Fibroblast of lung (primary cell): ENCODE measurements around the gene RAVER2. TPM values are rescaled to one million over a fixed set of nuclear protein-coding genes. Genes with fewer than 3 reads are reported as not detected.

Experiments used
- DNase-seq, 2 donors: peaks; one replicate each; pipeline versions ENCODE4 v3.0.0 to v3.0.0-alpha.2; 2010; ENCODE audit warnings: low read depth in 2 of 2
- H2AFZ ChIP-seq: 2 replicates; pipeline ENCODE4 v1.5.1; 2012; ENCODE audit warnings: low read length, control low read depth, inconsistent platforms
- H3K27ac ChIP-seq: 2 replicates; pipeline ENCODE4 v1.5.1; 2011; ENCODE audit warnings: low read length, control low read depth; ENCODE audit not compliant: insufficient read depth
- H3K27me3 ChIP-seq: 2 replicates; pipeline ENCODE4 v1.5.1; 2011; ENCODE audit warnings: mild to moderate bottlenecking, low read length; ENCODE audit not compliant: control insufficient read depth, insufficient read depth
- H3K36me3 ChIP-seq: 2 replicates; pipeline ENCODE4 v1.5.1; 2011; ENCODE audit warnings: low read length; ENCODE audit not compliant: control insufficient read depth, insufficient read depth
- H3K4me1 ChIP-seq: 2 replicates; pipeline ENCODE4 v1.5.1; 2011; ENCODE audit warnings: low read length; ENCODE audit not compliant: control insufficient read depth, insufficient read depth; ENCODE audit errors: extremely low read depth
- H3K4me2 ChIP-seq: 2 replicates; pipeline ENCODE4 v1.5.1; 2011; ENCODE audit warnings: low read length, control low read depth; ENCODE audit not compliant: insufficient read depth; ENCODE audit errors: extremely low read depth
- H3K4me3 ChIP-seq, 4 experiments: fragments of 200-600 bp in 1 of 4; sonication (generic) in 1 of 4; replicated peaks in 1 of 4; 2 replicates each; pipeline ENCODE4 v1.5.1; 2011 to 2016; ENCODE audit warnings: low read length in 4 of 4, low read depth in 3 of 4, mild to moderate bottlenecking in 3 of 4, control low read depth in 2 of 4, inconsistent platforms in 1 of 4, mixed read lengths in 1 of 4; ENCODE audit not compliant: insufficient read depth in 1 of 4; ENCODE audit errors: control extremely low read depth in 1 of 4
- H3K79me2 ChIP-seq: 2 replicates; pipeline ENCODE4 v1.5.1; 2012; ENCODE audit warnings: mild to moderate bottlenecking, low read length, inconsistent platforms; ENCODE audit not compliant: control insufficient read depth, insufficient read depth
- H3K9ac ChIP-seq: 2 replicates; pipeline ENCODE4 v1.5.1; 2011; ENCODE audit warnings: mild to moderate bottlenecking, low read length, control low read depth; ENCODE audit not compliant: insufficient read depth
- H3K9me3 ChIP-seq: 2 replicates; pipeline ENCODE4 v1.5.1; 2012; ENCODE audit warnings: low read depth, low read length; ENCODE audit not compliant: control insufficient read depth, insufficient read depth
- H4K20me1 ChIP-seq: 2 replicates; pipeline ENCODE4 v1.5.1; 2011; ENCODE audit warnings: low read length; ENCODE audit not compliant: control insufficient read depth, insufficient read depth; ENCODE audit errors: extremely low read depth
- CTCF ChIP-seq, 2 donors: IDR thresholded peaks in 1 of 2; conservative IDR thresholded peaks in 1 of 2; 1 replicate in 1 of 2; 2 replicates in 1 of 2; pipeline ENCODE4 v1.5.1; 2011 to 2012; ENCODE audit warnings: low read length in 2 of 2, control low read depth in 1 of 2, inconsistent platforms in 1 of 2, low read depth in 1 of 2, mild to moderate bottlenecking in 1 of 2
- EZH2 ChIP-seq: IDR thresholded peaks from 2 replicates; pipeline ENCODE4 v1.5.1; 2012; ENCODE audit warnings: low read length, control low read depth, mild to moderate bottlenecking; ENCODE audit errors: missing control alignments
- polyA plus RNA-seq, 2 donors: library from polyadenylated mRNA; depleted of rRNA in 1 of 2; stranded (reverse) in 1 of 2; unstranded in 1 of 2; fragments of >200 nt; gene quantifications; 2 replicates each; pipeline ENCODE4 v1.2.1, GENCODE V29; 2011 to 2012; ENCODE audit warnings: missing spikeins in 1 of 2
- total RNA-seq: library from RNA; depleted of rRNA; stranded (reverse); fragments of >200 nt; gene quantifications from 2 replicates; pipeline ENCODE4 v1.2.1, GENCODE V29; 2014

RAVER2 gene
- total and polyA plus RNA-seq, 2 donors (not counting 1 experiment from before 2014, with no cell fraction given), result 4.3 to 5.6 TPM

- no peak for DNase-seq
- H3K4me1 ChIP-seq, result no peaks in the 10 kb centered on the region
- no peaks in the 10 kb centered on the region for H3K9me3 ChIP-seq
- no peak overlapping the region for H3K4me2 ChIP-seq
- H4K20me1 ChIP-seq, result no peaks in the 10 kb centered on the region
- H3K9ac ChIP-seq, result no peak overlapping the region
- no peaks in the 10 kb centered on the region for H3K79me2 ChIP-seq
- H2AFZ ChIP-seq, result no peak overlapping the region
- no peak overlapping the region for H3K4me3 ChIP-seq
- H3K27me3 ChIP-seq, result no peaks in the 10 kb centered on the region
- peaks cover 9% of the 10 kb centered on the region for H3K36me3 ChIP-seq
- no peak overlapping the region for H3K27ac ChIP-seq
- TF ChIP-seq CTCF (conservative IDR thresholded peaks at IDR 0.05 in 1 of 2, IDR thresholded peaks at IDR 0.05 in 1 of 2; ENCODE audit: low read depth in 1 of 2, low read length in 2 of 2), result no peak
- TF ChIP-seq EZH2, result no peak
These were observed 106.8 kb downstream of the RAVER2 start for GRCh38 chr1:64851664-64852063.

GRCh38 chr1:64854674-64855073 lies 109.8 kb downstream of the RAVER2 start:
- H3K9ac ChIP-seq, result no peak overlapping the region
- H2AFZ ChIP-seq, result no peak overlapping the region
- H4K20me1 ChIP-seq, result no peaks in the 10 kb centered on the region
- no peaks in the 10 kb centered on the region for H3K4me1 ChIP-seq
- H3K79me2 ChIP-seq, result no peaks in the 10 kb centered on the region
- H3K36me3 ChIP-seq, result peaks cover 16% of the 10 kb centered on the region
- H3K27ac ChIP-seq, result no peak overlapping the region
- no peak overlapping the region for H3K4me3 ChIP-seq
- DNase-seq, result no peak
- TF ChIP-seq EZH2, result no peak
- TF ChIP-seq CTCF (conservative IDR thresholded peaks at IDR 0.05 in 1 of 2, IDR thresholded peaks at IDR 0.05 in 1 of 2; ENCODE audit: low read depth in 1 of 2, low read length in 2 of 2), result no peak
- no peaks in the 10 kb centered on the region for H3K27me3 ChIP-seq
- H3K4me2 ChIP-seq, result no peak overlapping the region
- H3K9me3 ChIP-seq, result no peaks in the 10 kb centered on the region

GRCh38 chr1:64855557-64855956 lies 110.7 kb downstream of the RAVER2 start:
- H3K4me2 ChIP-seq, result no peak overlapping the region
- no peak overlapping the region for H3K4me3 ChIP-seq
- H3K36me3 ChIP-seq, result peaks cover 15% of the 10 kb centered on the region
- H3K9ac ChIP-seq, result no peak overlapping the region
- DNase-seq, result no peak
- H3K79me2 ChIP-seq, result no peaks in the 10 kb centered on the region
- TF ChIP-seq CTCF (conservative IDR thresholded peaks at IDR 0.05 in 1 of 2, IDR thresholded peaks at IDR 0.05 in 1 of 2; ENCODE audit: low read depth in 1 of 2, low read length in 2 of 2) (no peak), EZH2 (no peak)
- H3K27me3 ChIP-seq, result no peaks in the 10 kb centered on the region
- no peaks in the 10 kb centered on the region for H3K4me1 ChIP-seq
- H3K9me3 ChIP-seq, result no peaks in the 10 kb centered on the region
- H4K20me1 ChIP-seq, result no peaks in the 10 kb centered on the region
- H3K27ac ChIP-seq, result no peak overlapping the region
- H2AFZ ChIP-seq, result no peak overlapping the region
